Panc1 (cell line): ENCODE results near the gene FAM228B.

Source experiments
- POLR2AphosphoS5 ChIP-seq: IDR thresholded peaks from 2 replicates; pipeline ENCODE4 v1.6.1; 2012; ENCODE audit warnings: mild to moderate bottlenecking, low read depth, low read length, moderate library complexity
- SIN3A ChIP-seq: IDR thresholded peaks from 2 replicates; pipeline ENCODE4 v1.6.1; 2012; ENCODE audit warnings: low read depth, mild to moderate bottlenecking, low read length, moderate library complexity, borderline replicate concordance; ENCODE audit not compliant: insufficient read depth
- TCF7L2 ChIP-seq: IDR thresholded peaks from 2 replicates; pipeline ENCODE4 v1.6.1; 2011; ENCODE audit warnings: mild to moderate bottlenecking, low read depth, low read length, inconsistent platforms
- TF ChIP-seq, protein P1 (sequence below): fragments of 450-650 bp; IDR thresholded peaks from 2 replicates; pipeline ENCODE4 v1.5.1; 2017; ENCODE audit warnings: mild to moderate bottlenecking
- TF ChIP-seq, protein P2 (sequence below), 2 experiments: IDR thresholded peaks; 2 replicates each; pipeline ENCODE4 v1.6.1; 2011 to 2012; ENCODE audit warnings: low read depth in 2 of 2, control low read depth in 1 of 2, low read length in 1 of 2, mild to moderate bottlenecking in 1 of 2, moderate library complexity in 1 of 2; ENCODE audit not compliant: insufficient read depth in 1 of 2

GRCh38 chr2:24176326-24176725, 53.1 kb downstream of the FAM228B start:
- TF ChIP-seq, protein P1, sequence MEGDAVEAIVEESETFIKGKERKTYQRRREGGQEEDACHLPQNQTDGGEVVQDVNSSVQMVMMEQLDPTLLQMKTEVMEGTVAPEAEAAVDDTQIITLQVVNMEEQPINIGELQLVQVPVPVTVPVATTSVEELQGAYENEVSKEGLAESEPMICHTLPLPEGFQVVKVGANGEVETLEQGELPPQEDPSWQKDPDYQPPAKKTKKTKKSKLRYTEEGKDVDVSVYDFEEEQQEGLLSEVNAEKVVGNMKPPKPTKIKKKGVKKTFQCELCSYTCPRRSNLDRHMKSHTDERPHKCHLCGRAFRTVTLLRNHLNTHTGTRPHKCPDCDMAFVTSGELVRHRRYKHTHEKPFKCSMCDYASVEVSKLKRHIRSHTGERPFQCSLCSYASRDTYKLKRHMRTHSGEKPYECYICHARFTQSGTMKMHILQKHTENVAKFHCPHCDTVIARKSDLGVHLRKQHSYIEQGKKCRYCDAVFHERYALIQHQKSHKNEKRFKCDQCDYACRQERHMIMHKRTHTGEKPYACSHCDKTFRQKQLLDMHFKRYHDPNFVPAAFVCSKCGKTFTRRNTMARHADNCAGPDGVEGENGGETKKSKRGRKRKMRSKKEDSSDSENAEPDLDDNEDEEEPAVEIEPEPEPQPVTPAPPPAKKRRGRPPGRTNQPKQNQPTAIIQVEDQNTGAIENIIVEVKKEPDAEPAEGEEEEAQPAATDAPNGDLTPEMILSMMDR: no peak
- TF ChIP-seq POLR2AphosphoS5: no peak
- no peak for TF ChIP-seq TCF7L2
- TF ChIP-seq SIN3A: no peak
- TF ChIP-seq, protein P2, sequence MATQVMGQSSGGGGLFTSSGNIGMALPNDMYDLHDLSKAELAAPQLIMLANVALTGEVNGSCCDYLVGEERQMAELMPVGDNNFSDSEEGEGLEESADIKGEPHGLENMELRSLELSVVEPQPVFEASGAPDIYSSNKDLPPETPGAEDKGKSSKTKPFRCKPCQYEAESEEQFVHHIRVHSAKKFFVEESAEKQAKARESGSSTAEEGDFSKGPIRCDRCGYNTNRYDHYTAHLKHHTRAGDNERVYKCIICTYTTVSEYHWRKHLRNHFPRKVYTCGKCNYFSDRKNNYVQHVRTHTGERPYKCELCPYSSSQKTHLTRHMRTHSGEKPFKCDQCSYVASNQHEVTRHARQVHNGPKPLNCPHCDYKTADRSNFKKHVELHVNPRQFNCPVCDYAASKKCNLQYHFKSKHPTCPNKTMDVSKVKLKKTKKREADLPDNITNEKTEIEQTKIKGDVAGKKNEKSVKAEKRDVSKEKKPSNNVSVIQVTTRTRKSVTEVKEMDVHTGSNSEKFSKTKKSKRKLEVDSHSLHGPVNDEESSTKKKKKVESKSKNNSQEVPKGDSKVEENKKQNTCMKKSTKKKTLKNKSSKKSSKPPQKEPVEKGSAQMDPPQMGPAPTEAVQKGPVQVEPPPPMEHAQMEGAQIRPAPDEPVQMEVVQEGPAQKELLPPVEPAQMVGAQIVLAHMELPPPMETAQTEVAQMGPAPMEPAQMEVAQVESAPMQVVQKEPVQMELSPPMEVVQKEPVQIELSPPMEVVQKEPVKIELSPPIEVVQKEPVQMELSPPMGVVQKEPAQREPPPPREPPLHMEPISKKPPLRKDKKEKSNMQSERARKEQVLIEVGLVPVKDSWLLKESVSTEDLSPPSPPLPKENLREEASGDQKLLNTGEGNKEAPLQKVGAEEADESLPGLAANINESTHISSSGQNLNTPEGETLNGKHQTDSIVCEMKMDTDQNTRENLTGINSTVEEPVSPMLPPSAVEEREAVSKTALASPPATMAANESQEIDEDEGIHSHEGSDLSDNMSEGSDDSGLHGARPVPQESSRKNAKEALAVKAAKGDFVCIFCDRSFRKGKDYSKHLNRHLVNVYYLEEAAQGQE (IDR thresholded peaks at IDR 0.05; ENCODE audit: insufficient read depth in 1 of 2, low read depth in 2 of 2, low read length in 1 of 2): no peak
